Measurements from ENCODE around the gene ABCA1.

DNA sequence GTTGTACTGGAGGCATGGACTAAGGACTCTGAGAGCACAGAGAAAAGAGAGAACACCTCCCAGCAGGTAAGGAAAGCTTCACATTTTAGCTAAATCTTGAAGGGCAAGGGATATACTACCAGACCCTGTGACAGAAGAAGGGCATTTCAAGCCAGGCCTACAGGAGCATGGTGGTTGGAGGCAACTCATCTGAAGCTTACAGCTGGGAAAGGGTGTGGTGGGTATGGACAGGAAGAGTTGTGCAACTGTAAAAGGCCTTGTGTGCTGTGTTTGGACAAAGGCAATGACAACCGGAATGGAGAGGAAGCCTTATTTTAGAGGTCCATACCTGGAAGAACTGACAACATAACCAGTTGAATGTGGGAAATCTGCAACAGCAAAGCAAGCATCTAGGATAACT lies 132.9 kb downstream of the ABCA1 start:
- TF ChIP-seq SUZ12 (IDR thresholded peaks at IDR 0.05): no peak
- TF ChIP-seq ARNT (IDR thresholded peaks at IDR 0.05): no peak
- no peak for TF ChIP-seq SP1 (IDR thresholded peaks at IDR 0.05)
- no peak for TF ChIP-seq CTBP1 (IDR thresholded peaks at IDR 0.05; ENCODE audit: borderline replicate concordance)
- TF ChIP-seq HDGF (IDR thresholded peaks at IDR 0.05; ENCODE audit: borderline replicate concordance): no peak
- TF ChIP-seq FOXK2 (IDR thresholded peaks at IDR 0.05): no peak
- no peak for TF ChIP-seq NFRKB (IDR thresholded peaks at IDR 0.05)
- TF ChIP-seq TARDBP (IDR thresholded peaks at IDR 0.05): no peak
- no peak for TF ChIP-seq ELF4 (IDR thresholded peaks at IDR 0.05)
- TF ChIP-seq L3MBTL2 (conservative IDR thresholded peaks at IDR 0.05): no peak
- TF ChIP-seq FOXM1 (IDR thresholded peaks at IDR 0.05; ENCODE audit: borderline replicate concordance): no peak
- no peak for TF ChIP-seq LEF1 (IDR thresholded peaks at IDR 0.05; ENCODE audit: borderline replicate concordance)
- no peak for TF ChIP-seq FOXA1 (IDR thresholded peaks at IDR 0.05)
